Measurements from ENCODE around the gene GPC1. TPM values are rescaled to one million over a fixed set of nuclear protein-coding genes. Genes with fewer than 3 reads are reported as not detected.

Gene GPC1
- total and polyA plus RNA-seq, 2 donors (not counting 1 experiment from before 2014, with no cell fraction given): 1.2 to 3.3 TPM

GRCh38 chr2:240447331-240447730 lies 11.9 kb downstream of the GPC1 start:
- H3K9me3 Mint-ChIP-seq (ENCODE audit: insufficient read depth): no peaks in the 10 kb centered on the region
- CTCF ChIA-PET: no interaction called here
- no peak for DNase-seq
- no peak overlapping the region for H3K27ac Mint-ChIP-seq
- no peak overlapping the region for H3K4me3 ChIP-seq (ENCODE audit: control extremely low read depth in 1 of 5, extremely low read depth in 1 of 5, insufficient read depth in 1 of 5, low read depth in 2 of 5, low read length in 4 of 5)
- no peak overlapping the region for H3K4me2 ChIP-seq (replicated peaks; ENCODE audit: low read depth, low read length, poor library complexity, severe bottlenecking)
- intact Hi-C loops (cut with micrococcal nuclease): no loop called here
- peaks cover 7 to 10% of the 10 kb centered on the region in 2 donors for H3K4me1 ChIP-seq (ENCODE audit: control insufficient read depth in 2 of 2, insufficient read depth in 2 of 2, low read length in 2 of 2)
- no peak overlapping the region for H3K27ac ChIP-seq (ENCODE audit: low read length in 2 of 2)
- no peak for TF ChIP-seq EZH2 (IDR thresholded peaks at IDR 0.05; ENCODE audit: borderline replicate concordance, insufficient read depth, low read depth, low read length, poor library complexity, severe bottlenecking)
- TF ChIP-seq, protein P1, sequence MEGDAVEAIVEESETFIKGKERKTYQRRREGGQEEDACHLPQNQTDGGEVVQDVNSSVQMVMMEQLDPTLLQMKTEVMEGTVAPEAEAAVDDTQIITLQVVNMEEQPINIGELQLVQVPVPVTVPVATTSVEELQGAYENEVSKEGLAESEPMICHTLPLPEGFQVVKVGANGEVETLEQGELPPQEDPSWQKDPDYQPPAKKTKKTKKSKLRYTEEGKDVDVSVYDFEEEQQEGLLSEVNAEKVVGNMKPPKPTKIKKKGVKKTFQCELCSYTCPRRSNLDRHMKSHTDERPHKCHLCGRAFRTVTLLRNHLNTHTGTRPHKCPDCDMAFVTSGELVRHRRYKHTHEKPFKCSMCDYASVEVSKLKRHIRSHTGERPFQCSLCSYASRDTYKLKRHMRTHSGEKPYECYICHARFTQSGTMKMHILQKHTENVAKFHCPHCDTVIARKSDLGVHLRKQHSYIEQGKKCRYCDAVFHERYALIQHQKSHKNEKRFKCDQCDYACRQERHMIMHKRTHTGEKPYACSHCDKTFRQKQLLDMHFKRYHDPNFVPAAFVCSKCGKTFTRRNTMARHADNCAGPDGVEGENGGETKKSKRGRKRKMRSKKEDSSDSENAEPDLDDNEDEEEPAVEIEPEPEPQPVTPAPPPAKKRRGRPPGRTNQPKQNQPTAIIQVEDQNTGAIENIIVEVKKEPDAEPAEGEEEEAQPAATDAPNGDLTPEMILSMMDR (IDR thresholded peaks at IDR 0.05): no peak
- H3K79me2 ChIP-seq (ENCODE audit: control insufficient read depth, insufficient read depth, low read length): no peaks in the 10 kb centered on the region
- H3K36me3 ChIP-seq (replicated peaks in 1 of 2; ENCODE audit: control extremely low read depth in 1 of 2, control insufficient read depth in 1 of 2, extremely low read depth in 1 of 2, insufficient read depth in 2 of 2, low read length in 1 of 2): no peaks in the 10 kb centered on the region
- H3K4me3 Mint-ChIP-seq: no peak overlapping the region
- H3K9ac ChIP-seq (ENCODE audit: low read length): no peak overlapping the region
- POLR2A ChIA-PET: no interaction called here
- peaks cover 0 to 4% (median 0%) of the 10 kb centered on the region in 3 donors for H3K9me3 ChIP-seq (ENCODE audit: control extremely low read depth in 1 of 3, control insufficient read depth in 2 of 3, insufficient read depth in 1 of 3, low read length in 2 of 3)
- peaks cover 18% of the 10 kb centered on the region for H3K4me1 Mint-ChIP-seq
- peaks cover 30% of the 10 kb centered on the region for H3K27me3 Mint-ChIP-seq
- 86% methylated on average over 21 of the region's 22 CpGs for WGBS (ENCODE audit: insufficient coverage)
- peaks cover 0 to 28% (median 11%) of the 10 kb centered on the region in 4 experiments for H3K27me3 ChIP-seq (replicated peaks in 1 of 4; ENCODE audit: control extremely low read depth in 1 of 4, control insufficient read depth in 3 of 4, insufficient read depth in 4 of 4, low read length in 3 of 4)
- H4K20me1 ChIP-seq (ENCODE audit: control insufficient read depth, insufficient read depth, low read length, poor library complexity, severe bottlenecking): no peaks in the 10 kb centered on the region
- no peak overlapping the region for H2AFZ ChIP-seq (ENCODE audit: insufficient read depth, low read depth, low read length, poor library complexity, severe bottlenecking)
- ATAC-seq (ENCODE audit: low read depth): no peak

- ChIA-PET CTCF (no interaction called here), POLR2A (no interaction called here)
- peaks cover 0 to 29% (median 11%) of the 10 kb centered on the region in 4 experiments for H3K27me3 ChIP-seq (replicated peaks in 1 of 4; ENCODE audit: control extremely low read depth in 1 of 4, control insufficient read depth in 3 of 4, insufficient read depth in 4 of 4, low read length in 3 of 4)
- Mint-ChIP-seq H3K27me3 (peaks cover 30% of the 10 kb centered on the region), H3K4me1 (peaks cover 18% of the 10 kb centered on the region), H3K27ac (no peak overlapping the region), H3K9me3 (ENCODE audit: insufficient read depth) (no peaks in the 10 kb centered on the region), H3K4me3 (no peak overlapping the region)
- no peak for TF ChIP-seq EZH2 (IDR thresholded peaks at IDR 0.05; ENCODE audit: borderline replicate concordance, insufficient read depth, low read depth, low read length, poor library complexity, severe bottlenecking)
- TF ChIP-seq, protein P1 (IDR thresholded peaks at IDR 0.05): no peak
- ATAC-seq (ENCODE audit: low read depth) (no peak), DNase-seq (no peak)
- WGBS (ENCODE audit: insufficient coverage): 87% methylated on average over 14 of the region's 15 CpGs
- H2AFZ ChIP-seq (ENCODE audit: insufficient read depth, low read depth, low read length, poor library complexity, severe bottlenecking): no peak overlapping the region
- no peaks in the 10 kb centered on the region for H3K36me3 ChIP-seq (replicated peaks in 1 of 2; ENCODE audit: control extremely low read depth in 1 of 2, control insufficient read depth in 1 of 2, extremely low read depth in 1 of 2, insufficient read depth in 2 of 2, low read length in 1 of 2)
- H3K4me2 ChIP-seq (replicated peaks; ENCODE audit: low read depth, low read length, poor library complexity, severe bottlenecking): no peak overlapping the region
- no peaks in the 10 kb centered on the region for H3K79me2 ChIP-seq (ENCODE audit: control insufficient read depth, insufficient read depth, low read length)
- H3K4me3 ChIP-seq (ENCODE audit: control extremely low read depth in 1 of 5, extremely low read depth in 1 of 5, insufficient read depth in 1 of 5, low read depth in 2 of 5, low read length in 4 of 5): no peak overlapping the region
- intact Hi-C loops (cut with micrococcal nuclease): no loop called here
- no peaks in the 10 kb centered on the region for H4K20me1 ChIP-seq (ENCODE audit: control insufficient read depth, insufficient read depth, low read length, poor library complexity, severe bottlenecking)
- no peak overlapping the region for H3K9ac ChIP-seq (ENCODE audit: low read length)
- H3K9me3 ChIP-seq (ENCODE audit: control extremely low read depth in 1 of 3, control insufficient read depth in 2 of 3, insufficient read depth in 1 of 3, low read length in 2 of 3): peaks cover 0 to 5% (median 0%) of the 10 kb centered on the region in 3 donors
- H3K4me1 ChIP-seq (ENCODE audit: control insufficient read depth in 2 of 2, insufficient read depth in 2 of 2, low read length in 2 of 2): peaks cover 8 to 11% of the 10 kb centered on the region in 2 donors
- no peak overlapping the region for H3K27ac ChIP-seq (ENCODE audit: low read length in 2 of 2)
These were observed 12.5 kb downstream of the GPC1 start for GRCh38 chr2:240447934-240448333.
